Loucy (cell line): ENCODE data around the gene MPC1.

Experiments used
- EZH2phosphoT487 ChIP-seq: fragments of 200-600 bp; IDR thresholded peaks from 2 replicates; pipeline ENCODE4 v1.6.1; 2018; ENCODE audit warnings: antibody characterized with exemption, mild to moderate bottlenecking, moderate library complexity, borderline replicate concordance
- TF ChIP-seq, protein P1 (sequence below): fragments of 200-600 bp; sonication (generic); conservative IDR thresholded peaks from 2 replicates; pipeline ENCODE4 v1.5.1; 2014; ENCODE audit warnings: mild to moderate bottlenecking, antibody characterized with exemption, low read length

DNA sequence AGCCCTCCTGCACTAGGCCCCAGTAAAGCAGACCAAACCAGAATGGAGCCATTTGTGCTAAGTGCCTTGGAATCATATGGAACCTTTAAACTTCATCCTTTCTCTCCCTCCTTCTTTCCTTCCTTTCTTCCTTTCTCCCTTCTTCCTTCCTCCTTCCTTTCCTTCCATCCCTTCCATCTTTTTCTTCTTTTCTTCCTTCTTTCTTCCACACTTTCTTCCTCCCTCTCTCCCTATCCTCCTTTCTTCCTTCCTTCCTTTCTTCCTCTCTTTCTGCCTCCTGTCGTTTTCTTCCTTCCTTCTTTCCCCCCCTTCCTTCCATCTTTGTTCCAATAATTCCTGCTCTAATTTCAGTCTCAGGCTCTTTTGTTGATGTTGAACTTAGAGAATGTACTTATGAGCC lies 29.2 kb downstream of the MPC1 start:
- TF ChIP-seq, protein P1, sequence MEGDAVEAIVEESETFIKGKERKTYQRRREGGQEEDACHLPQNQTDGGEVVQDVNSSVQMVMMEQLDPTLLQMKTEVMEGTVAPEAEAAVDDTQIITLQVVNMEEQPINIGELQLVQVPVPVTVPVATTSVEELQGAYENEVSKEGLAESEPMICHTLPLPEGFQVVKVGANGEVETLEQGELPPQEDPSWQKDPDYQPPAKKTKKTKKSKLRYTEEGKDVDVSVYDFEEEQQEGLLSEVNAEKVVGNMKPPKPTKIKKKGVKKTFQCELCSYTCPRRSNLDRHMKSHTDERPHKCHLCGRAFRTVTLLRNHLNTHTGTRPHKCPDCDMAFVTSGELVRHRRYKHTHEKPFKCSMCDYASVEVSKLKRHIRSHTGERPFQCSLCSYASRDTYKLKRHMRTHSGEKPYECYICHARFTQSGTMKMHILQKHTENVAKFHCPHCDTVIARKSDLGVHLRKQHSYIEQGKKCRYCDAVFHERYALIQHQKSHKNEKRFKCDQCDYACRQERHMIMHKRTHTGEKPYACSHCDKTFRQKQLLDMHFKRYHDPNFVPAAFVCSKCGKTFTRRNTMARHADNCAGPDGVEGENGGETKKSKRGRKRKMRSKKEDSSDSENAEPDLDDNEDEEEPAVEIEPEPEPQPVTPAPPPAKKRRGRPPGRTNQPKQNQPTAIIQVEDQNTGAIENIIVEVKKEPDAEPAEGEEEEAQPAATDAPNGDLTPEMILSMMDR = no peak
- TF ChIP-seq EZH2phosphoT487 = no peak
